HT1080 (cell line): ENCODE data around the gene FAM98B. TPM values are rescaled to one million over a fixed set of nuclear protein-coding genes. Genes with fewer than 3 reads are reported as not detected.

ENCODE experiments used
- DNase-seq: peaks from one replicate; pipeline ENCODE4 v3.0.0-alpha.2; 2015; ENCODE audit warnings: low read depth
- total RNA-seq: library from RNA; depleted of rRNA; stranded (reverse); fragments of >200 nt; shearing (Covaris generic); gene quantifications from 2 replicates; pipeline ENCODE4 v1.2.3, GENCODE V29; 2014; rRNA removed

The FAM98B gene
- total RNA-seq, 1 experiment from 2014 or later: 14.0 TPM

GRCh38 chr15:38536201-38536676 lies 82.3 kb downstream of the FAM98B start:
- DNase-seq: no peak

Other genes starting within 250 kb of the FAM98B start
- 26.3 and 27.4 TPM in 2 replicates for gene SPRED1, start 201.3 kb upstream of the FAM98B start, total RNA-seq
- gene RASGRP1, start 110.7 kb downstream of the FAM98B start, total RNA-seq: 0.13 and 0.53 TPM in 2 replicates